NT2/D1 (cell line): ENCODE data around the gene KCNC4.

Experiments
- SUZ12 ChIP-seq: IDR thresholded peaks from 2 replicates; pipeline ENCODE4 v1.6.1; 2011; ENCODE audit not compliant: insufficient read length, insufficient read depth; ENCODE audit errors: extremely low read depth
- ZNF274 ChIP-seq: IDR thresholded peaks from 2 replicates; pipeline ENCODE4 v1.6.1; 2011; ENCODE audit warnings: mild to moderate bottlenecking, low read depth, low read length

DNA sequence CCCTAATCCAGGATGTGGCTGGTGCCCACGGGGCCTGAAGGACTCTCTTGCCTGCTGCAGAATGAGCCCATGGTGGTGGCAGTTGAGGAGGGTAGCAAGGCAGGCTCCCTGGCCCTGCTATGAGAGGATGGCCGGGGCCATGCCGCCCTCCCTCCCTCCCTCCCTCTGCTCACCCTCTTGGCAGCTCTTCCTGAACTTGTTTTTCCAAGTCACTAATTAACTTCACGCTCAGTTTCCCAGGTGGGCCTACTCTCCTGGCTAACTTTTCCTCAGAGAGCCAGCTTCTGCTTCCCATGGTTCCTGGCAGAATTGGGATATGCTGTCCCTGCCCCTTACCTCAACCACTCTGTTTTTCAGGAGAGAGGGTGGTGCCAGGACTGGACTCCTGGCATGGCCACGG, 10.2 kb downstream of the KCNC4 start:
- TF ChIP-seq SUZ12, result no peak
- no peak for TF ChIP-seq ZNF274
